Activated CD4-positive, alpha-beta memory T cell treated with anti-CD3 and anti-CD28 coated beads for 36 hours (primary cell): ENCODE measurements around the gene KIF19. TPM values are rescaled to one million over a fixed set of nuclear protein-coding genes. Genes with fewer than 3 reads are reported as not detected.
A peak's percentile ranks its signal among the peaks of the same experiment; 100 is the strongest.
"Not testable (repeated sequence)": the region's sequence is repeated elsewhere in the genome, so short reads cannot be mapped to it uniquely, and the experiment has no call there.

ENCODE experiments used
- CTCF ChIA-PET: fragments of 350-600 bp; sonication (Branson Sonifier 250); formaldehyde crosslinking; loops from one replicate; lab custom pipeline; 2021; ENCODE audit warnings: antibody characterized with exemption, inconsistent platforms; lab: Charles Lee
- POLR2A ChIA-PET: fragments of 350-600 bp; sonication (Branson Sonifier 250); formaldehyde crosslinking; loops from one replicate; lab custom pipeline; 2021; ENCODE audit warnings: antibody characterized with exemption; lab: Charles Lee
- DNase-seq: peaks from one replicate; pipeline ENCODE4 v3.0.0-alpha.2; 2020
- H3K27ac Mint-ChIP-seq: one replicate; pipeline ENCODE4 v1.8.0; 2021; ENCODE audit warnings: mixed read lengths
- H3K27me3 Mint-ChIP-seq: one replicate; pipeline ENCODE4 v1.8.0; 2021; ENCODE audit warnings: mixed read lengths
- H3K36me3 Mint-ChIP-seq: one replicate; pipeline ENCODE4 v1.8.0; 2021; ENCODE audit warnings: mixed read lengths
- H3K4me1 Mint-ChIP-seq: one replicate; pipeline ENCODE4 v1.8.0; 2021; ENCODE audit warnings: low read depth, mixed read lengths
- H3K4me3 Mint-ChIP-seq: one replicate; pipeline ENCODE4 v1.8.0; 2021; ENCODE audit warnings: mild to moderate bottlenecking, mixed read lengths
- H3K9me3 Mint-ChIP-seq: one replicate; pipeline ENCODE4 v1.8.0; 2021; ENCODE audit warnings: mixed read lengths
- intact Hi-C: fragments of 100-400 bp; cut with micrococcal nuclease; formaldehyde crosslinking; loops from one replicate; pipeline ENCODE4 v1.15.1; 2023
- total RNA-seq, 2 experiments: library from RNA; stranded (reverse); gene quantifications; one replicate each; pipeline ENCODE4 v1.2.3, GENCODE V29; 2021

The KIF19 gene
- total RNA-seq, 2 experiments from 2014 or later = 0.51 to 0.59 TPM

- H3K4me1 Mint-ChIP-seq = no peaks in the 10 kb centered on the region
- H3K4me3 Mint-ChIP-seq = no peak overlapping the region
- H3K27me3 Mint-ChIP-seq = peaks cover 2% of the 10 kb centered on the region
- no peaks in the 10 kb centered on the region for H3K36me3 Mint-ChIP-seq
- ChIA-PET POLR2A (no interaction called here), CTCF (interaction anchor here (2.8 to 3.5 kb wide), 2 partner anchors 16 to 62 kb away, joined by 11 to 15 read pairs; no protein-coding TSS in a partner anchor)
- no peak overlapping the region for H3K27ac Mint-ChIP-seq
- no peaks in the 10 kb centered on the region for H3K9me3 Mint-ChIP-seq
- DNase-seq = no peak
- intact Hi-C loops = no loop called here
Observed at GRCh38 chr17:74394977-74395376, 69.0 kb downstream of the KIF19 start.

- H3K9me3 Mint-ChIP-seq = no peaks in the 10 kb centered on the region
- DNase-seq = no peak
- peaks cover 2% of the 10 kb centered on the region for H3K27me3 Mint-ChIP-seq
- ChIA-PET POLR2A (no interaction called here), CTCF (no interaction called here)
- intact Hi-C loops = no loop called here
- peak overlapping the region; percentile 40 for H3K27ac Mint-ChIP-seq
- no peak overlapping the region for H3K4me3 Mint-ChIP-seq
- no peaks in the 10 kb centered on the region for H3K4me1 Mint-ChIP-seq
- no peaks in the 10 kb centered on the region for H3K36me3 Mint-ChIP-seq
Observed at GRCh38 chr17:74396567-74396966, 70.5 kb downstream of the KIF19 start.

DNA sequence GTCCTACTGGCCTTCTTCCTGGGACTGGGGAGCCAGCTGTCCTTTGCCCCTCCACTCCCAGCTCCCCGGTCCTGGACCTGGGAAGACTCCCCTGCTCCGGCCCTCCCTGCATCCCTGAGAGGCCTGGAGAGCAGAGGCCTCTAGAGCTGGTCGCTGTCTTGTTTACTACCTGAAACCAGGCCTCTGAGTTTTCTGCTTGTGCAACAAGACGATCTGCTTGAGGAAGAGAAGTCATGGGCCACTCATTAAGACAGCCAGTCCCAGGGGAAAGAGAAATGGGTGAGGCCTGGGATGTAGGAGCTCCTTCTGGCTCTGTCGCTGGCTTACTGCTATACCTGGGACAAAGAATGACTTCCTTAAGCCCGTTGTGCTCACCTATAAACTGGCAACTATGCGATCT lies 76.0 kb downstream of the KIF19 start:
- Mint-ChIP-seq H3K36me3 (no peaks in the 10 kb centered on the region), H3K27me3 (peaks cover 4% of the 10 kb centered on the region), H3K9me3 (no peaks in the 10 kb centered on the region), H3K4me3 (no peak overlapping the region), H3K27ac (no peak overlapping the region), H3K4me1 (no peaks in the 10 kb centered on the region)
- DNase-seq = no peak
- POLR2A ChIA-PET = no interaction called here
- CTCF ChIA-PET = interaction anchor here (3.1 kb wide), 1 partner anchor 23 kb away, joined by 9 read pairs; no protein-coding TSS in a partner anchor
- intact Hi-C loops = no loop called here

DNA sequence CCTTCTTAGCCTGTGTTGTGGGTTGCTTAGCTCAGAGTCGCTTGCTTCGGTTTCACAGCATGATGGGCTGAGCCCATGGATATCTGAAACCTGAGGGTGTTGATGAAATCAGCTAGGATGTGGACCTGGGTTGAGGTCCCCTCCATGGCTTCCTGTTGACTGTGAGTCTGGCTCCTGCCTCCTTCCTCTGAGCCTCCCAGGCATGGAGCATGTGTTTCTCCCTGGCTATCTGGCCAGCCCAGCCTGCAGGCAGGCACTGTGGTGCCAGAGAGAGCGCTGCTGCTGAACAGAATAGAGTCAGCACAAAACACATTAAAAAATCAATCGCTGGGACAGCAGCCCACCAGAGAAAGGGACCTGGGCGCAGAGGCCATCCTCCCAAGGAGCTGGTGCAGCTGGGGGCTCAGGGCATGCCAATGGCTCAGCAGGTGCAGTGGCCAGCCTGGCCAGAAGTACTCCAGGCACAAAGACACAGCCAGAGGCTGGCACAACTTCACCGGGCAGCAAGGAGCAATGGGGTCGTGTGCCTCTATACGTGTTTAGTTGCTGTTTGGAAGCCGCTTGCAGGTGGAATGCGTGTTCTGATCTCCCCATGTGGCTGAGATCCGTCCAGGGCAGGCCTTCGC lies 77.6 kb downstream of the KIF19 start:
- Mint-ChIP-seq H3K4me3 (no peak overlapping the region), H3K27ac (no peak overlapping the region), H3K36me3 (no peaks in the 10 kb centered on the region), H3K27me3 (peaks cover 4% of the 10 kb centered on the region), H3K9me3 (no peaks in the 10 kb centered on the region), H3K4me1 (no peaks in the 10 kb centered on the region)
- intact Hi-C loops = no loop called here
- ChIA-PET POLR2A (no interaction called here), CTCF (interaction anchor here (1.1 to 3.1 kb wide), 2 partner anchors 24 to 54 kb away, joined by 3 to 9 read pairs; no protein-coding TSS in a partner anchor)
- no peak for DNase-seq

GRCh38 chr17:74404218-74404617 lies 78.2 kb downstream of the KIF19 start:
- H3K27me3 Mint-ChIP-seq = peaks cover 2% of the 10 kb centered on the region

GRCh38 chr17:74404789-74405188 lies 78.8 kb downstream of the KIF19 start:
- Mint-ChIP-seq H3K4me3 (no peak overlapping the region), H3K27me3 (peaks cover 2% of the 10 kb centered on the region), H3K4me1 (no peaks in the 10 kb centered on the region), H3K27ac (no peak overlapping the region), H3K9me3 (no peaks in the 10 kb centered on the region), H3K36me3 (no peaks in the 10 kb centered on the region)
- intact Hi-C loops = no loop called here
- DNase-seq = no peak
- ChIA-PET CTCF (interaction anchor here (1.5 kb wide), 1 partner anchor 26 kb away, joined by 4 read pairs; no protein-coding TSS in a partner anchor), POLR2A (no interaction called here)

More at GRCh38 chr17:74404218-74404617, 78.2 kb downstream of the KIF19 start:
- ChIA-PET POLR2A (no interaction called here), CTCF (interaction anchor here (1.5 to 3.1 kb wide), 2 partner anchors 25 kb away, joined by 4 to 9 read pairs; no protein-coding TSS in a partner anchor)
- DNase-seq = no peak
- H3K36me3 Mint-ChIP-seq = no peaks in the 10 kb centered on the region
- no peaks in the 10 kb centered on the region for H3K4me1 Mint-ChIP-seq
- H3K4me3 Mint-ChIP-seq = no peak overlapping the region
- no peak overlapping the region for H3K27ac Mint-ChIP-seq
- H3K9me3 Mint-ChIP-seq = no peaks in the 10 kb centered on the region
- intact Hi-C loops = no loop called here

GRCh38 chr17:74405311-74405710 lies 79.3 kb downstream of the KIF19 start:
- POLR2A ChIA-PET, H3K27me3 Mint-ChIP-seq, H3K27ac Mint-ChIP-seq, H3K36me3 Mint-ChIP-seq, H3K4me3 Mint-ChIP-seq, H3K4me1 Mint-ChIP-seq, intact Hi-C loops, H3K9me3 Mint-ChIP-seq, DNase-seq: not testable (repeated sequence)
- CTCF ChIA-PET = interaction anchor here (1.5 kb wide), 1 partner anchor 26 kb away, joined by 4 read pairs; no protein-coding TSS in a partner anchor

Other genes with a start within 250 kb of the KIF19 start
- gene RPL38, start 122.5 kb upstream of the KIF19 start, total RNA-seq = 1,000 to 10,000 TPM; 1,460 to 1,580 TPM
- 1 to 10 TPM; 7.6 to 7.9 TPM for gene TTYH2, start 112.7 kb upstream of the KIF19 start, total RNA-seq
- 1 to 10 TPM; 1.6 to 1.7 TPM for gene DNAI2, start 52.0 kb upstream of the KIF19 start, total RNA-seq
- not detected for gene BTBD17, start 35.6 kb downstream of the KIF19 start, total RNA-seq
- not detected for gene GPR142, start 41.3 kb downstream of the KIF19 start, total RNA-seq
- under 1 TPM; 0.40 to 0.41 TPM for gene GPRC5C, start 105.9 kb downstream of the KIF19 start, total RNA-seq
- 10 to 100 TPM; 11.3 to 12.3 TPM for gene CD300A, start 140.4 kb downstream of the KIF19 start, total RNA-seq
- gene CD300LB, start 205.2 kb downstream of the KIF19 start, total RNA-seq = not detected
- under 1 TPM in 1 of 2 experiments, not detected in 1; 0.14 TPM for gene CD300C, start 219.9 kb downstream of the KIF19 start, total RNA-seq
- gene CD300H, start 241.3 kb downstream of the KIF19 start, total RNA-seq = not detected